ENCODE data around the gene INHBE. TPM values are rescaled to one million over a fixed set of nuclear protein-coding genes. Genes with fewer than 3 reads are reported as not detected.

INHBE gene
- total RNA-seq, 6 experiments from 2014 or later, result 0.12 to 0.34 (median 0.18) TPM; not detected in 1

- Mint-ChIP-seq H3K9me3 (no peaks in the 10 kb centered on the region), H3K27me3 (ENCODE audit: insufficient read depth) (no peaks in the 10 kb centered on the region; the same call in none of the 2 replicates), H3K27ac (peak overlapping the region; percentile 97), H3K4me3 (peak overlapping the region; percentile 93), H3K4me1 (ENCODE audit: low read depth) (peaks cover 22% of the 10 kb centered on the region), H3K36me3 (ENCODE audit: low read depth) (no peaks in the 10 kb centered on the region; the same call in 1 of the 2 replicates)
- TF ChIP-seq CTCF (IDR thresholded peaks at IDR 0.05), result peak; percentile 49; the same call in 1 of the 2 replicates
- DNase-seq, result peak; percentile 6
Observed at GRCh38 chr12:57430112-57430930, 24.8 kb upstream of the INHBE start.

GRCh38 chr12:57430931-57431566, 24.1 kb upstream of the INHBE start, which contains the start of gene R3HDM2:
Gene R3HDM2 (minus strand): TSS chr12:57431043. CDS start chr12:57310428, 120,615 bp downstream.
- DNase-seq, result peak; percentile 91

GRCh38 chr12:57431654-57432188, 23.4 kb upstream of the INHBE start:
- no peak for TF ChIP-seq CTCF (IDR thresholded peaks at IDR 0.05)
- H3K27ac Mint-ChIP-seq, result peak overlapping the region; percentile 96
- H3K9me3 Mint-ChIP-seq, result no peaks in the 10 kb centered on the region
- no peaks in the 10 kb centered on the region for H3K36me3 Mint-ChIP-seq (ENCODE audit: low read depth)
- H3K4me3 Mint-ChIP-seq, result peak overlapping the region; percentile 91
- DNase-seq, result no peak
- no peaks in the 10 kb centered on the region; the same call in none of the 2 replicates for H3K27me3 Mint-ChIP-seq (ENCODE audit: insufficient read depth)
- H3K4me1 Mint-ChIP-seq (ENCODE audit: low read depth), result peaks cover 22% of the 10 kb centered on the region

More at GRCh38 chr12:57430931-57431566, 24.1 kb upstream of the INHBE start, which contains the start of gene R3HDM2:
- Mint-ChIP-seq H3K4me3 (peak within 1 kb of the TSS; percentile 93), H3K4me1 (ENCODE audit: low read depth) (peaks cover 22% of the 10 kb centered on the region), H3K9me3 (no peaks in the 10 kb centered on the region), H3K27ac (peak within 1 kb of the TSS; percentile 97), H3K36me3 (ENCODE audit: low read depth) (no peaks in the 10 kb centered on the region), H3K27me3 (ENCODE audit: insufficient read depth) (no peaks in the 10 kb centered on the region; the same call in none of the 2 replicates)
- no peak for TF ChIP-seq CTCF (IDR thresholded peaks at IDR 0.05)

GRCh38 chr12:57433370-57433769, 21.7 kb upstream of the INHBE start:
- H3K4me1 Mint-ChIP-seq (ENCODE audit: low read depth), result peaks cover 22% of the 10 kb centered on the region
- H3K27ac Mint-ChIP-seq, result no peak overlapping the region
- H3K36me3 Mint-ChIP-seq (ENCODE audit: low read depth), result no peaks in the 10 kb centered on the region
- DNase-seq, result no peak
- H3K4me3 Mint-ChIP-seq, result no peak overlapping the region
- no peak for TF ChIP-seq CTCF (IDR thresholded peaks at IDR 0.05)
- no peaks in the 10 kb centered on the region; the same call in 1 of the 2 replicates for H3K27me3 Mint-ChIP-seq (ENCODE audit: insufficient read depth)
- H3K9me3 Mint-ChIP-seq, result no peaks in the 10 kb centered on the region

GRCh38 chr12:57434517-57435223, 20.4 kb upstream of the INHBE start, which contains the start of gene INHBC:
Gene INHBC (plus strand): TSS chr12:57434784. CDS start chr12:57434887, 103 bp downstream.
- Mint-ChIP-seq H3K27ac (no peak within 1 kb of the TSS), H3K27me3 (ENCODE audit: insufficient read depth) (peaks cover under 1% of the 10 kb centered on the region; the same call in 1 of the 2 replicates), H3K4me3 (no peak within 1 kb of the TSS), H3K9me3 (no peaks in the 10 kb centered on the region), H3K36me3 (ENCODE audit: low read depth) (no peaks in the 10 kb centered on the region), H3K4me1 (ENCODE audit: low read depth) (peaks cover 13% of the 10 kb centered on the region)
- no peak for TF ChIP-seq CTCF (IDR thresholded peaks at IDR 0.05)
- no peak for DNase-seq

Measured in HFFc6 (cell line).